ENCODE measurements around the gene UGT2A1. TPM values are rescaled to one million over a fixed set of nuclear protein-coding genes. Genes with fewer than 3 reads are reported as not detected.

UGT2A1 gene
- total and polyA plus RNA-seq, 2 of the 8 experiments (the other 6 are each of a cell fraction or from before 2014, with no cell fraction given): 0.19 TPM; not detected in 1

DNA sequence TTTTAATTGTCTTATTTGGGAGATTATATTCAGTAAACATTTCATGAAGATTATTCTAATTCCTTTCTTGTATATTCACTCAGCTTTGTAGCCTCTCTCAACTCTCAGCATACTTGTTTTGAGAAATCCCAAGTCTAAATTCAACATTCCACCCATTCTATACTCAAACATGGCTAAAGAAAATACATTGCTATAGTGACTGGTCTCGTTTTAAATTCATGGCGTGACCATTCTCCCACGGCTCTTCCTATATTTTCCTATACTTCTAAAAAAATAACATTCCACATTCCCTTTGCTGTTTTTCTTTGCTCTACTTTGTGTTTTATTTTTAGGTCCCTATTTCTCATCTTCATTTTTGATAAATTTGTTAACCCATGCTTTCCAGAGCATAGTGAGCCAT lies 49.2 kb upstream of the UGT2A1 start:
- CTCF ChIA-PET (ENCODE audit: partially characterized antibody): interaction anchor here (1.0 kb wide), 1 partner anchor 129 kb away, joined by 4 read pairs; no protein-coding TSS in a partner anchor
- Histone ChIP-seq H2BK120ac (replicated peaks; ENCODE audit: low read depth, low read length) (no peak overlapping the region), H4K91ac (replicated peaks; ENCODE audit: insufficient read length, low read length) (no peak overlapping the region), H2BK20ac (ENCODE audit: low read length) (no peak overlapping the region), H3K23me2 (ENCODE audit: low read depth, low read length) (no peaks in the 10 kb centered on the region), H3K18ac (ENCODE audit: extremely low read depth, low read length) (no peak overlapping the region), H3K27ac (ENCODE audit: low read depth, low read length) (no peak overlapping the region), H3K9ac (replicated peaks in 1 of 4; ENCODE audit: extremely low read depth in 1 of 4, low read depth in 3 of 4, low read length in 3 of 4) (no peak overlapping the region), H3K56ac (replicated peaks; ENCODE audit: insufficient read length, low read depth, low read length) (no peak overlapping the region), H2BK5ac (ENCODE audit: low read depth, low read length) (no peak overlapping the region), H4K20me1 (replicated peaks in 1 of 2; ENCODE audit: control insufficient read depth in 1 of 2, insufficient read depth in 2 of 2, low read length in 2 of 2) (no peaks in the 10 kb centered on the region), H4K8ac (ENCODE audit: extremely low read depth, insufficient read depth, low read length) (no peak overlapping the region), H3K27me3 (replicated peaks in 1 of 4; ENCODE audit: control insufficient read depth in 3 of 4, extremely low read depth in 1 of 4, insufficient read depth in 3 of 4, low read length in 3 of 4) (no peaks in the 10 kb centered on the region), H2AFZ (ENCODE audit: low read length) (no peak overlapping the region), H3K14ac (ENCODE audit: insufficient read length) (no peak overlapping the region), H2AK5ac (ENCODE audit: low read depth, low read length) (no peak overlapping the region), H3K4me1 (replicated peaks in 1 of 4; ENCODE audit: control insufficient read depth in 3 of 4, insufficient read depth in 4 of 4, low read length in 3 of 4) (no peaks in the 10 kb centered on the region), H2BK15ac (ENCODE audit: low read length) (no peak overlapping the region), H3K9me3 (ENCODE audit: insufficient read depth in 2 of 2, low read depth in 1 of 2, low read length in 1 of 2) (no peaks in the 10 kb centered on the region), H2BK12ac (ENCODE audit: low read depth, low read length) (no peak overlapping the region), H3K79me2 (ENCODE audit: control insufficient read depth in 1 of 2, insufficient read depth in 2 of 2, low read length in 2 of 2) (no peaks in the 10 kb centered on the region), H4K5ac (ENCODE audit: insufficient read length, low read depth, low read length) (no peak overlapping the region), H3K4ac (replicated peaks; ENCODE audit: insufficient read length, low read depth, low read length) (no peak overlapping the region), H3K4me2 (ENCODE audit: insufficient read depth in 1 of 2, low read depth in 2 of 2, low read length in 2 of 2) (no peak overlapping the region), H3K79me1 (ENCODE audit: low read depth, low read length) (no peaks in the 10 kb centered on the region), H3K23ac (ENCODE audit: insufficient read length) (no peak overlapping the region), H3K36me3 (ENCODE audit: control insufficient read depth in 2 of 4, insufficient read depth in 4 of 4, low read length in 3 of 4) (no peaks in the 10 kb centered on the region), H3K4me3 (ENCODE audit: extremely low read depth in 1 of 4, insufficient read depth in 2 of 4, low read depth in 3 of 4, low read length in 4 of 4) (no peak overlapping the region)
- no peak for FAIRE-seq
- no peak for DNase-seq (ENCODE audit: low read depth in 1 of 2, low spot score in 2 of 2)
- POLR2A ChIA-PET (ENCODE audit: partially characterized antibody): no interaction called here
- WGBS, 2 experiments (ENCODE audit: extremely low coverage in 1 of 2, insufficient coverage in 1 of 2, insufficient read length in 1 of 2, insufficient replicate concordance in 2 of 2, low coverage in 1 of 2, low lambda C conversion rate in 2 of 2, missing lambda C conversion rate in 1 of 2): 87 to 100% methylated on average over 1 to 3 of the region's 3 CpGs
- no peak for TF ChIP-seq HDAC6 (IDR thresholded peaks at IDR 0.05; ENCODE audit: low read depth, low read length)
- TF ChIP-seq, protein P1, sequence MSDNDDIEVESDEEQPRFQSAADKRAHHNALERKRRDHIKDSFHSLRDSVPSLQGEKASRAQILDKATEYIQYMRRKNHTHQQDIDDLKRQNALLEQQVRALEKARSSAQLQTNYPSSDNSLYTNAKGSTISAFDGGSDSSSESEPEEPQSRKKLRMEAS (IDR thresholded peaks at IDR 0.05): no peak
- no peak for TF ChIP-seq CEBPB (IDR thresholded peaks at IDR 0.05; ENCODE audit: low read depth, low read length)
- TF ChIP-seq GABPA (IDR thresholded peaks at IDR 0.05; ENCODE audit: borderline replicate concordance, insufficient read depth, low read length): no peak
- TF ChIP-seq CTBP2 (IDR thresholded peaks at IDR 0.05; ENCODE audit: borderline replicate concordance, insufficient read depth, insufficient read length, low read length): no peak
- TF ChIP-seq TAF7 (optimal IDR thresholded peaks at IDR 0.05; ENCODE audit: borderline replicate concordance, low read depth, low read length): no peak
- TF ChIP-seq EGR1 (IDR thresholded peaks at IDR 0.05; ENCODE audit: borderline replicate concordance, low read depth, low read length): no peak
- no peak for TF ChIP-seq ATF2 (IDR thresholded peaks at IDR 0.05; ENCODE audit: low read length)
- TF ChIP-seq MAFK (IDR thresholded peaks at IDR 0.05; ENCODE audit: low read depth, low read length): no peak
- no peak for TF ChIP-seq KDM5A (IDR thresholded peaks at IDR 0.05; ENCODE audit: low read length)
- no peak for TF ChIP-seq RBBP5 (IDR thresholded peaks at IDR 0.05; ENCODE audit: borderline replicate concordance, low read depth, low read length)
- TF ChIP-seq SIN3A (conservative IDR thresholded peaks at IDR 0.05 in 1 of 2, IDR thresholded peaks at IDR 0.05 in 1 of 2; ENCODE audit: low read depth in 1 of 2, low read length in 2 of 2): no peak

All from H1 (cell line).